Forelimb muscle (tissue), 1 donor: ENCODE data around the gene DCBLD2. TPM values are rescaled to one million over a fixed set of nuclear protein-coding genes. Genes with fewer than 3 reads are reported as not detected.

Experiments used
- DNase-seq: peaks from one replicate; pipeline ENCODE4 v3.0.0-alpha.2; 2013; ENCODE audit warnings: low read depth
- polyA plus RNA-seq: library from polyadenylated mRNA; unstranded; fragments of 120-200 nt; gene quantifications from one replicate; pipeline ENCODE4 v1.2.1, GENCODE V29; 2013; ENCODE audit not compliant: insufficient read length

Gene DCBLD2
- polyA plus RNA-seq, 1 donor, result 27.5 TPM

- DNase-seq, result no peak
Observed at GRCh38 chr3:98769448-98769847, 132.0 kb downstream of the DCBLD2 start.

- no peak for DNase-seq
Observed at GRCh38 chr3:98768961-98769360, 132.5 kb downstream of the DCBLD2 start.

- DNase-seq, result no peak
Observed at GRCh38 chr3:98766924-98767323, 134.6 kb downstream of the DCBLD2 start.

- DNase-seq, result no peak
Observed at GRCh38 chr3:98765721-98766120, 135.8 kb downstream of the DCBLD2 start.

GRCh38 chr3:98764472-98764884 lies 137.0 kb downstream of the DCBLD2 start:
- no peak for DNase-seq

- no peak for DNase-seq
Observed at GRCh38 chr3:98763819-98764418, 137.6 kb downstream of the DCBLD2 start.

- DNase-seq, result no peak
Observed at GRCh38 chr3:98763076-98763475, 138.4 kb downstream of the DCBLD2 start, which contains the start of gene ST3GAL6. TSS of gene ST3GAL6 (plus strand) at chr3:98763340. CDS start at chr3:98768441, 5,101 bp downstream.

GRCh38 chr3:98761643-98762229 lies 139.8 kb downstream of the DCBLD2 start:
- DNase-seq, result no peak

GRCh38 chr3:98759629-98760028 lies 141.9 kb downstream of the DCBLD2 start:
- no peak for DNase-seq

GRCh38 chr3:98755601-98756000 lies 145.9 kb downstream of the DCBLD2 start:
- DNase-seq, result no peak

GRCh38 chr3:98754483-98754882 lies 147.0 kb downstream of the DCBLD2 start:
- no peak for DNase-seq

GRCh38 chr3:98750276-98750919 lies 151.1 kb downstream of the DCBLD2 start:
- DNase-seq, result no peak

- no peak for DNase-seq
Observed at GRCh38 chr3:98746882-98747281, 154.6 kb downstream of the DCBLD2 start.

- no peak for DNase-seq
Observed at GRCh38 chr3:98746122-98746521, 155.4 kb downstream of the DCBLD2 start.

Other genes starting within 250 kb of the DCBLD2 start
- gene ST3GAL6, start 138.4 kb downstream of the DCBLD2 start, polyA plus RNA-seq, result 6.1 TPM